Body of pancreas (tissue), 4 donors: ENCODE results near the gene TTLL5. TPM values are rescaled to one million over a fixed set of nuclear protein-coding genes. Genes with fewer than 3 reads are reported as not detected.
A peak's percentile ranks its signal among the peaks of the same experiment; 100 is the strongest.

ENCODE experiments used
- ATAC-seq: fragments of 150-250 bp; one replicate; pipeline ENCODE4 v1.9.1; 2016
- DNase-seq, 4 donors: peaks; one replicate each; pipeline ENCODE4 v3.0.0-alpha.2; 2019
- H3K27ac ChIP-seq, 4 donors: fragments of 200-600 bp; sonication (generic); 1 replicate in 3 of 4; 2 replicates in 1 of 4; pipeline versions ENCODE4 v1.5.1 to v1.6.1; 2016 to 2019; ENCODE audit warnings: mild to moderate bottlenecking in 1 of 4, mixed read lengths in 1 of 4, moderate library complexity in 1 of 4
- H3K27me3 ChIP-seq, 2 donors: fragments of 200-600 bp; sonication (generic); one replicate each; pipeline ENCODE4 v1.6.0; 2016; ENCODE audit warnings: mild to moderate bottlenecking in 1 of 2
- H3K36me3 ChIP-seq, 2 donors: fragments of 200-600 bp; sonication (generic); replicated peaks in 1 of 2; 2 replicates each; pipeline ENCODE4 v1.5.1; 2016; ENCODE audit warnings: low read depth in 2 of 2; ENCODE audit not compliant: insufficient read depth in 1 of 2
- H3K4me1 ChIP-seq: fragments of 200-600 bp; sonication (generic); one replicate; pipeline ENCODE4 v1.6.0; 2016
- H3K4me3 ChIP-seq, 2 donors: fragments of 200-600 bp; sonication (generic); 1 replicate in 1 of 2; 2 replicates in 1 of 2; pipeline ENCODE4 v1.5.1; 2016 to 2019
- H3K9me3 ChIP-seq, 3 donors: fragments of 200-600 bp; sonication (generic); 1 replicate in 2 of 3; 2 replicates in 1 of 3; pipeline ENCODE4 v1.5.1; 2016
- POLR2A ChIP-seq, 3 donors: fragments of 450-650 bp; IDR thresholded peaks; one replicate each; pipeline ENCODE4 v1.6.1; 2016; ENCODE audit warnings: antibody characterized with exemption in 3 of 3, mild to moderate bottlenecking in 2 of 3
- WGBS, 2 donors: methylation state at CpG; one replicate each; pipeline ENCODE4 v1.1.5; 2017; 5-methylcytosine and 5-hydroxymethylcytosine counted together
- intact Hi-C: fragments of 100-400 bp; cut with DNase I; formaldehyde crosslinking; loops from one replicate; pipeline ENCODE4 v1.15.1; 2023
- total RNA-seq, 2 donors: library from RNA; depleted of rRNA; stranded (reverse); fragments of >200 nt; gene quantifications; one replicate each; pipeline ENCODE4 v1.1.0, GENCODE V29; 2016
- TF ChIP-seq, protein P1 (sequence below), 7 experiments: fragments of 450-650 bp in 4 of 7; fragments of 200-600 bp in 3 of 7; sonication (generic) in 3 of 7; IDR thresholded peaks; one replicate each; pipeline ENCODE4 v1.5.1; 2016 to 2019; ENCODE audit warnings: antibody characterized with exemption in 7 of 7

Gene TTLL5
- total RNA-seq, 2 donors from 2014 or later = 21.0 to 21.8 TPM

DNA sequence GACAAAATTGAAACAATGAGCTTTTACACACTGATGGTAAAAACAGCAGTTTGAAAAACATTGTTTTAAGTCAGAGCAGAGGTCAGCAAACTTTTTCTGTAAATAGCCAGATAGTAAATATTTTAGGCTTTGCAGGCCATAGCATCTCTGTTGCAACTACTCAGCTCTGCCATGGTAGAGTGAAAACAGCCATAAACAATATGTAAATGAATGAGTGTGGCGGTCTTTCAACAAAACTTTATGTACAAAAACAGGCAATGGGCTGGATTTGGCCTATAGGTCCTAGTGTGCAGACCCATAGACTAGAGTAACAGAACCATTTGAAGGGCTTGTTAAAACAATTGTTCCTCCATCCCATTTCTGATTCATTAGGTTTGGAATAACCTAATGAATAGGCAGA lies 205.9 kb downstream of the TTLL5 start:
- H3K4me3 ChIP-seq = no peak overlapping the region
- ATAC-seq = no peak
- H3K27ac ChIP-seq = no peak overlapping the region
- DNase-seq = no peak
- 94 to 96% methylated on average over 1 of the region's 1 CpG for WGBS, 2 donors
- H3K36me3 ChIP-seq = no peaks in the 10 kb centered on the region
- TF ChIP-seq, protein P1, sequence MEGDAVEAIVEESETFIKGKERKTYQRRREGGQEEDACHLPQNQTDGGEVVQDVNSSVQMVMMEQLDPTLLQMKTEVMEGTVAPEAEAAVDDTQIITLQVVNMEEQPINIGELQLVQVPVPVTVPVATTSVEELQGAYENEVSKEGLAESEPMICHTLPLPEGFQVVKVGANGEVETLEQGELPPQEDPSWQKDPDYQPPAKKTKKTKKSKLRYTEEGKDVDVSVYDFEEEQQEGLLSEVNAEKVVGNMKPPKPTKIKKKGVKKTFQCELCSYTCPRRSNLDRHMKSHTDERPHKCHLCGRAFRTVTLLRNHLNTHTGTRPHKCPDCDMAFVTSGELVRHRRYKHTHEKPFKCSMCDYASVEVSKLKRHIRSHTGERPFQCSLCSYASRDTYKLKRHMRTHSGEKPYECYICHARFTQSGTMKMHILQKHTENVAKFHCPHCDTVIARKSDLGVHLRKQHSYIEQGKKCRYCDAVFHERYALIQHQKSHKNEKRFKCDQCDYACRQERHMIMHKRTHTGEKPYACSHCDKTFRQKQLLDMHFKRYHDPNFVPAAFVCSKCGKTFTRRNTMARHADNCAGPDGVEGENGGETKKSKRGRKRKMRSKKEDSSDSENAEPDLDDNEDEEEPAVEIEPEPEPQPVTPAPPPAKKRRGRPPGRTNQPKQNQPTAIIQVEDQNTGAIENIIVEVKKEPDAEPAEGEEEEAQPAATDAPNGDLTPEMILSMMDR (IDR thresholded peaks at IDR 0.05) = no peak
- TF ChIP-seq POLR2A (IDR thresholded peaks at IDR 0.05) = no peak
- H3K27me3 ChIP-seq = no peaks in the 10 kb centered on the region
- H3K4me1 ChIP-seq = peaks cover 30% of the 10 kb centered on the region
- no peaks in the 10 kb centered on the region for H3K9me3 ChIP-seq
- intact Hi-C loops = no loop called here

DNA sequence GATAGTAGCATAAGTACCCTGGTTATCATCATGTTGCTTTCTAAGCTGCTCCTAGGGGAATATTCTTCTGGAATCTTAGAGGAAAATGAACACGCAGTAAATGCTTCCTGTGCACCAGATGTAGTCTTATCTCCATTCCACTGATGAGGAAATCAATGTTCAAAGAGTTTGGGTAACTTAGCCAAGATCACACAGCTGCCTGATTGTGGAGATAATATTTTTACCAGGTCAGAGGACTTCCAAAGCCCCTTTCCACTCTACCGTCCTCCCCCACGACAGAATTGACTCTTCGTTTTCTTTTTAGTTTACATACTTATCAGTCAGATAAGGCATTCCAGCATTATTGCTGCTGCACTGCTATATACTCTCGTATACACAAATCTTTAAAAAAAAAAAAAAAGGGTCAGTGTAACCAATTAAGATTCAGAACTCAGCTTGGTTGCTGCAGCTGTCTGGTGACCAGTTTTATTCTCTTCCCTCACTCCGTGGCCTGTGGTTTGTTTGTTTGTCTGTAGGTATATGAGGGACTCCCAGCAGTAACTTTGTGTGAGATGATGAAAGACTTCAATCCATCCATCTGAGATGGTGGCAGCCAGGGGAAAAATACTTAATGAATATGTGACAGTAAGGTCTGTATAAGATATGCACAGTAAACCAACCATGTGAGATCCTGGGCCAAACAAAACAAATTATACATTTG lies 210.3 kb downstream of the TTLL5 start:
- Histone ChIP-seq H3K27me3 (no peaks in the 10 kb centered on the region), H3K27ac (no peak overlapping the region), H3K9me3 (no peaks in the 10 kb centered on the region), H3K4me3 (no peak overlapping the region), H3K4me1 (peaks cover 38% of the 10 kb centered on the region), H3K36me3 (no peaks in the 10 kb centered on the region)
- TF ChIP-seq POLR2A (IDR thresholded peaks at IDR 0.05) = no peak
- TF ChIP-seq, protein P1 (IDR thresholded peaks at IDR 0.05) = no peak
- WGBS, 2 donors = 32 to 35% methylated on average over 6 of the region's 6 CpGs
- ATAC-seq = no peak
- intact Hi-C loops = no loop called here
- DNase-seq = no peak

DNA sequence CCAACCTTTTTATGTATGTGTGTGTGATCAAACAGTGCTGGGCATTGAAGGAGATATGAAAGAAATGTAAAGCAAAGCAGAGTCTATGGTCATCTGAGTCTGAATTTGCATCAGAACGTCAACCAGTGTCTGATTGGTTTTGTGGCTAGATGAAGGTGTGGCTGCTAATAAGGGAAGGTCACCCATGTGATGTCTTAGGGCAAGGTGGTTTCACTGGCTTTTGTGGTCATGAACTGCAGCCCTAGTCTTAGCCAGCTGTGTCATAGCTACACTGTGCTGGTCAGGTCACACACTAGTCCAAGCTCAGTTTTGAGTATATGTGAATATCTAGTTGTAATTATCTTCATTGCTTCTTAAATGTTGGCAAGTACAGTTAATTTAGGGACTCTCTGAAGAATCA lies 214.9 kb downstream of the TTLL5 start:
- Histone ChIP-seq H3K9me3 (no peaks in the 10 kb centered on the region), H3K36me3 (no peaks in the 10 kb centered on the region), H3K4me3 (no peak overlapping the region), H3K27ac (peak overlapping the region in 3 of 4 donors; percentile 29 to 65 (median 50)), H3K27me3 (no peaks in the 10 kb centered on the region), H3K4me1 (peaks cover 36% of the 10 kb centered on the region)
- intact Hi-C loops = no loop called here
- no peak for ATAC-seq
- TF ChIP-seq POLR2A (IDR thresholded peaks at IDR 0.05) = no peak
- TF ChIP-seq, protein P1 (IDR thresholded peaks at IDR 0.05) = no peak
- DNase-seq = no peak
- WGBS, 2 donors = 56 to 70% methylated on average over 1 of the region's 1 CpG

DNA sequence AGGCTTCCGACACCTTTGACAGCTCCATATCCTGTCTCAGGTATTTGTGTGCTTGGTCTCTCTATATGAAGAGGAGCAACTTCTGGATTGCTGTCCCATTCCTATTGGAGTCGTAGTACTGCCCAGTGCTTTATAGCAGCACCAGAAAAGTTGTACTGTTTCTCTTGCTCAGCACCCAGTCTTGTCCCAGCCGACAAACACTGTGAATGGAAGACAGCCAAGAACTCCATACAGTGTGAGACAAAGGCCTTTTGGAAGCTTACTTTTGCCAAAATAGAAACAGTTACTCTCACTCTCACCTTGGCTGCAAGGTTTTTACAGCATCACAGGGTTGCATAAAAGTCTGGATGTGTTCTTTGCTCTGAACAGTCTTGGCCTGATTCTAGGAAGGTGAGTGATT lies 215.5 kb downstream of the TTLL5 start:
- H3K4me1 ChIP-seq = peaks cover 31% of the 10 kb centered on the region
- no peak overlapping the region for H3K4me3 ChIP-seq
- intact Hi-C loops = no loop called here
- no peaks in the 10 kb centered on the region for H3K9me3 ChIP-seq
- ATAC-seq = peak; percentile 53
- 55 to 57% methylated on average over 3 of the region's 3 CpGs for WGBS, 2 donors
- no peaks in the 10 kb centered on the region for H3K36me3 ChIP-seq
- H3K27me3 ChIP-seq = no peaks in the 10 kb centered on the region
- peak overlapping the region; percentile 29 to 65 (median 52) for H3K27ac ChIP-seq
- DNase-seq = peak in 3 of 4 donors; percentile 23 to 41 (median 39)
- no peak for TF ChIP-seq POLR2A (IDR thresholded peaks at IDR 0.05)
- TF ChIP-seq, protein P1 (IDR thresholded peaks at IDR 0.05) = no peak

DNA sequence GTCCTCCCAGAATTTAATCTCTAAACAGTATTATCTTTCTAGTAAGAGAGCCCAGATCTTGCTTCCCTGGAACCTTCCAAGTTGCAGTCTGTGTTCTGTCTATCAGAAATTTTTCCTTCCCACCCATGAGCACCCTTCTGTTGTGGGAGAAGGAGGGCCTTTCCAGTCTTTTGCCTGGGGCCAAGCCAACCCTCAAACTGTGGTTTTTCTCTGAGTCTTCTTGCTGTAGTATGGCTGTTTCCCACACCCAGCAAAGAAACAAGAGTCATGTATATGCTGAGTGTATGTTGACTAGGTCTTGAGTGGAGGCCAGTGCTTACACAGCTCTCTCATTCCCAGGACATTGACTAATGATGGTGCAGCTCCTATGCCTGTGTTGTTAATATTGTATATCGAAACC lies 216.2 kb downstream of the TTLL5 start:
- Histone ChIP-seq H3K4me3 (no peak overlapping the region), H3K27me3 (no peaks in the 10 kb centered on the region), H3K36me3 (no peaks in the 10 kb centered on the region), H3K9me3 (no peaks in the 10 kb centered on the region), H3K4me1 (peaks cover 31% of the 10 kb centered on the region), H3K27ac (peak overlapping the region; percentile 50 to 65 (median 54))
- WGBS, 2 donors = 62 to 69% methylated on average over 1 of the region's 1 CpG
- DNase-seq (peak; percentile 39 to 74 (median 68)), ATAC-seq (peak; percentile 86)
- no peak for TF ChIP-seq POLR2A (IDR thresholded peaks at IDR 0.05)
- TF ChIP-seq, protein P1 (IDR thresholded peaks at IDR 0.05) = no peak
- intact Hi-C loops = no loop called here
